Coronary artery (tissue), 2 donors: ENCODE measurements around the gene RAPGEF1.
A peak's percentile ranks its signal among the peaks of the same experiment; 100 is the strongest.

ENCODE experiments used
- DNase-seq: peaks from one replicate; pipeline ENCODE4 v3.0.0-alpha.2; 2017; ENCODE audit warnings: low spot score
- H3K27ac ChIP-seq, 2 donors: fragments of 200-600 bp; sonication (generic); one replicate each; pipeline ENCODE4 v1.5.1; 2016 to 2019
- H3K4me3 ChIP-seq: fragments of 200-600 bp; sonication (generic); 2 replicates; pipeline ENCODE4 v1.5.1; 2016; ENCODE audit warnings: mild to moderate bottlenecking, moderate library complexity
- TF ChIP-seq, protein P1 (sequence below): fragments of 200-600 bp; sonication (generic); IDR thresholded peaks from one replicate; pipeline ENCODE4 v1.5.1; 2019; ENCODE audit warnings: antibody characterized with exemption

The RAPGEF1 gene

GRCh38 chr9:131635285-131635684 is 104.6 kb downstream of the RAPGEF1 start:
- TF ChIP-seq, protein P1, sequence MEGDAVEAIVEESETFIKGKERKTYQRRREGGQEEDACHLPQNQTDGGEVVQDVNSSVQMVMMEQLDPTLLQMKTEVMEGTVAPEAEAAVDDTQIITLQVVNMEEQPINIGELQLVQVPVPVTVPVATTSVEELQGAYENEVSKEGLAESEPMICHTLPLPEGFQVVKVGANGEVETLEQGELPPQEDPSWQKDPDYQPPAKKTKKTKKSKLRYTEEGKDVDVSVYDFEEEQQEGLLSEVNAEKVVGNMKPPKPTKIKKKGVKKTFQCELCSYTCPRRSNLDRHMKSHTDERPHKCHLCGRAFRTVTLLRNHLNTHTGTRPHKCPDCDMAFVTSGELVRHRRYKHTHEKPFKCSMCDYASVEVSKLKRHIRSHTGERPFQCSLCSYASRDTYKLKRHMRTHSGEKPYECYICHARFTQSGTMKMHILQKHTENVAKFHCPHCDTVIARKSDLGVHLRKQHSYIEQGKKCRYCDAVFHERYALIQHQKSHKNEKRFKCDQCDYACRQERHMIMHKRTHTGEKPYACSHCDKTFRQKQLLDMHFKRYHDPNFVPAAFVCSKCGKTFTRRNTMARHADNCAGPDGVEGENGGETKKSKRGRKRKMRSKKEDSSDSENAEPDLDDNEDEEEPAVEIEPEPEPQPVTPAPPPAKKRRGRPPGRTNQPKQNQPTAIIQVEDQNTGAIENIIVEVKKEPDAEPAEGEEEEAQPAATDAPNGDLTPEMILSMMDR, result no peak
- H3K4me3 ChIP-seq, result no peak overlapping the region
- peak overlapping the region; percentile 75 to 88 for H3K27ac ChIP-seq
- DNase-seq, result peak; percentile 88

DNA sequence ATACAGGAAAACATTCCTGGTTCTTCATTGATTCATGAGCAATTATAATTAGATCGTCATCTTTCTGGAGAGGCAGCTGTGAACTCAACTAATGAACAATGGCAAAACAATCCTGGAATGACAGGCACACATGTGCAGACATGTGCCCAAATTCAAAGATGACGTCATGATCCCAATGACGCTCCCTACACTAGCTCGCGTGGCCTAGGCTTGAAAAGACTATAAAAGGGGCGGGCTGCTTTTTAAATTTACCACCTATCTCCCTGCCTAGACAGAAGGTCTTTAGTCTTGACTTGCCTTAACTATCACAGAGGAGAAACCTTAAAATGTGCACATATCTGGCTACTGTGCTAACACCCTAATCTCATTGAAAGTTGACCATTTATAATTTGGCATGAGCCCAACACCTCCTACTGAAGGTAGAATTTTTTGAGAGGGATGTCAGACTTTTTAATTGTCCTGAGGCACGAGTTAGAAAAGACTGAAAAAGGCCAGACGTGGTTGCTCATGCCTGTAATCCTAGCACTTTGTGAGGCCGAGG is 106.3 kb downstream of the RAPGEF1 start:
- TF ChIP-seq, protein P1, result no peak
- Histone ChIP-seq H3K4me3 (no peak overlapping the region), H3K27ac (no peak overlapping the region)
- DNase-seq, result no peak

DNA sequence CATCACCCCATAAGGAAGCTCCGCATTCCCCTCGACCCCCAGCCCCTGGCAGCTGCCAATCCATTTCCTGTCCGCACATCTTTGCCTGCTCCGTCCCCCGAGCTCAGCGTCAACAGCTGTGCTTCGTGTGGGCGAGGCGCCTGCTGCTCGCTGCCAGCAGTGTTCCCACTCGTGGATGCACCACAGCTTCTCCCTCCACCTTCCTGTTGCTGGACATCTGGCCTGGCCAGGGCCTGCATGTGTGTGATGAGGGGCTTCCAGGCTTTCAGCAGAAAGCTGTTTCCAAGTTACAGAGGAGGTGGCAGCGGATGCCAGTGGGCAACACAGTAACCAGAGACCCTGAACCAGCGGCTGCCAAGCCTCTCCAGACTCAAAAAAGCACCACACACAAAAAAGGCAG is 108.6 kb downstream of the RAPGEF1 start:
- no peak overlapping the region for H3K27ac ChIP-seq
- no peak for DNase-seq
- TF ChIP-seq, protein P1, result no peak
- no peak overlapping the region for H3K4me3 ChIP-seq

DNA sequence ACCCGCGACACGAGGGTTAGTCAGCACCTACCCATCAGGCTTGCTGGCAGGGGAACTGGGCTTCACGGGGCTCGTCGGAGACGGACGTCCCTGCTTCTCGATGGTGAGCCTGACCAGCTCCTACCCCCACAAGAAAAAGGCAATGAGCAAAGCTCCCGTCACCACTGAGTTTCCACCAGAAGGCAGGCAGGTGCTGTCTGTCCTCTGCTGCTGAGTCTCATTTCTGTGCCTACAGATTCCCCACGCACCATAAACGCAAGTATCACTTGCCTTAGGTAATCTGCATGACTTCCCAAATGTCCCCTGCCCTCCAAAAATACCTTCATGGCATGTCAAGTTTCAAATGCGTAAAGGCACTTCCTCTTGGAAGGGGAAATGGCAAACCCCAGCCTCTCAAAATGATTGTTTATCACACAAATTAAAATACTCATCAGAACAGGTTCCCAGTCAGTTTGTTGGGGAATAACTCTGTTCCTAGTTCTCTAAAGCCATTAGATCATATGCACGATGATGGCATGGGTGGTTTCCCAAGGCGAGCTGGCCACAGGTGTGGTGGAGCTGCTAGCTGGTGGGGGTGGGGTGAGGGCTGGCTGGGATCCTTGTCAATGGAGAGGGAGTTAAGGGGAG is 109.6 kb downstream of the RAPGEF1 start:
- no peak overlapping the region for H3K27ac ChIP-seq

DNA sequence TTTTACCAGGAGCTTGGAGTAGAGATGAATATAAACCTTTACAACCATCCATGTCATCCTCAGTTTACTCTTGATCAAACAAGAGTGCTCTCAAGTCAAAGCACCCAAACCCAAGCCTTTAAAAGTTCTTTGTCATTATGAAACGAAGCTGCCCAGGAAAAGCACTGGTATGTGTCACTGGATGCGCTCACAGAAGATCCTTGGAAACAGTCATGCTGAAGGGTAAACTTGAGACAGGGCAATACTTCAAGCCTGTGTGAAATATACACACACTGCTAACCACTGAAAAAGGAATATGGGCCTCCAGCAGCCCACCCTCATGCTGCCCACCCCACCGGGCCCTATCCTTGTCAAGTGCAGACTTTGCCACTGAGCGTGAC is 110.1 kb downstream of the RAPGEF1 start:
- TF ChIP-seq, protein P1, result no peak
- no peak overlapping the region for H3K27ac ChIP-seq
- H3K4me3 ChIP-seq, result no peak overlapping the region
- no peak for DNase-seq

More for the DNA sequence above, 109.6 kb downstream of the RAPGEF1 start:
- TF ChIP-seq, protein P1, result no peak
- no peak overlapping the region for H3K4me3 ChIP-seq
- DNase-seq, result peak; percentile 70

DNA sequence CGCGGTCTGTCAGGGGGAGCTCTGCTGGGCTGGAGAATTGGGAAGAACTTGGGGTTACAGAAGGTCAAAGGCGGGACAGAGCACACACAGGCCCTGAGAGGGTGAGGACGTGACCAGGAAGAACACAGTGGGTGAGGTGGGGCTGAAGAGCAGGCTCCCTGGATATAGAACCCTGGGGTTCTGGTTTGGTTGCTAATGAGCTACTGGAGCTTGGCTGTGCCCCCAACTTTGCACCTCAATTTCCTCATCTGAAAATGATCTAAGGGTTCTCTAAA is 110.7 kb downstream of the RAPGEF1 start:
- Histone ChIP-seq H3K27ac (no peak overlapping the region), H3K4me3 (no peak overlapping the region)
- TF ChIP-seq, protein P1, result no peak
- no peak for DNase-seq

DNA sequence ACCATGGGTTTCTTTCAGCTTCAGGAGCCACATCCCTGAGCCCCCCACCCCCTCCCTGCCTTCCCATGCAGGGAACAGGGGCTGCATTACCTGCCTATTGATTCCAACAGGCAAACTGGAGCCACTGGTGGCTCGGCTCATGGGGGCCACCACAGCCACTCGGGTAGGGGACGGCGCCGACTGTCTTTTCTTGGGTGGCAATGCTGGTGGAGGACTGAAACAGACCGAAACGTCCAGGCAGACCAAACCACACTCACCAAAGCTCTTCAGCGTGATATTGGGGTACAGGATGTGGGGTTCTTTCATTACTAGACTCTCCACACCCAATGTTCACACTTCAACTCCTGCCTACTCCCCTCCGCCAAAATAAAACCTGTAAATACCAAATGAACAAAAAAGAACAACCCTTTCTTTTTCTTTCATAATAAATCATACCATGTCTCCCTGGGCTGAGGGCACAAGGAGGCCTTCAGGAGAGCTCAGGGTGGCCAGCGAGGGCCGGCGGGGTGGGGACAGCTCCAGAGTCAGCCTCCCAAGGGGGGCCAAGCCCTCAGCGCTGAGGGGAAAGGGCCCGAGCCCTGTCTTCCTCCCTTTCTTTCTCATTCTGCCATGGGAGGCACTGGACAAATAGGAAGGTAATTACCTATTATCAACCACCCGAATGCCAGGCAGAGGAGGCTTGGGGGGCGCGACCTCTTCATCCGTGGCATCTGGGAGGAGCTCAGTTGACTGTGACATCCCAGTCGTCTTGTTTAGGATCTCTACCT is 111.2 kb downstream of the RAPGEF1 start:
- TF ChIP-seq, protein P1, result no peak
- peak; percentile 55 for DNase-seq
- no peak overlapping the region for H3K4me3 ChIP-seq
- peak overlapping the region in 1 of 2 donors; percentile 50 for H3K27ac ChIP-seq
